DND-41 (cell line): ENCODE results near the gene IGFLR1.

Source experiments
- EZH2 ChIP-seq: IDR thresholded peaks from 3 replicates; pipeline ENCODE4 v1.6.1; 2012; ENCODE audit warnings: borderline replicate concordance, low read depth, mild to moderate bottlenecking, moderate library complexity, low read length, inconsistent platforms; ENCODE audit not compliant: severe bottlenecking
- TF ChIP-seq, protein P1 (sequence below): IDR thresholded peaks from 2 replicates; pipeline ENCODE4 v1.5.1; 2012; ENCODE audit warnings: borderline replicate concordance, low read length, moderate library complexity, mild to moderate bottlenecking; ENCODE audit not compliant: poor library complexity, severe bottlenecking; ENCODE audit errors: extremely low read depth

DNA sequence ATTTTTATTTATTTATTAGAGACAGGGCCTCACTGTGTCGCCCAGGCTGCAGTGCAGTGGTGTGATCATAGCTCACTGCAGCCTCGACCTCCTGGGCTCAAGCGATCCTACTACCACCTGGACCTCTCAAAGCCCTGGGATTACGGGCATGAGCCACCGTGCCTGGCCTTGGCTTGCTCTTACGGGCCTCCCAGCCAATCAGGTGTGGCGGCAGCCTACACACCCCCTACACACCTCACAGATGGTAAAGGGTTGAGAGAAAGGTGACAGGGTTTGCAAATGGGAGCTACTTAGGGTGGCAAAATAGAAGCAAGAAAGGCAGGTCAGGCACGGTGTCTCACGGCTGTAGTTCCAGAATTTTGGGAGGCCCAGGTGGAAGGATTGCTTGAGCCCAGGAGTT lies 38.9 kb downstream of the IGFLR1 start:
- TF ChIP-seq, protein P1, sequence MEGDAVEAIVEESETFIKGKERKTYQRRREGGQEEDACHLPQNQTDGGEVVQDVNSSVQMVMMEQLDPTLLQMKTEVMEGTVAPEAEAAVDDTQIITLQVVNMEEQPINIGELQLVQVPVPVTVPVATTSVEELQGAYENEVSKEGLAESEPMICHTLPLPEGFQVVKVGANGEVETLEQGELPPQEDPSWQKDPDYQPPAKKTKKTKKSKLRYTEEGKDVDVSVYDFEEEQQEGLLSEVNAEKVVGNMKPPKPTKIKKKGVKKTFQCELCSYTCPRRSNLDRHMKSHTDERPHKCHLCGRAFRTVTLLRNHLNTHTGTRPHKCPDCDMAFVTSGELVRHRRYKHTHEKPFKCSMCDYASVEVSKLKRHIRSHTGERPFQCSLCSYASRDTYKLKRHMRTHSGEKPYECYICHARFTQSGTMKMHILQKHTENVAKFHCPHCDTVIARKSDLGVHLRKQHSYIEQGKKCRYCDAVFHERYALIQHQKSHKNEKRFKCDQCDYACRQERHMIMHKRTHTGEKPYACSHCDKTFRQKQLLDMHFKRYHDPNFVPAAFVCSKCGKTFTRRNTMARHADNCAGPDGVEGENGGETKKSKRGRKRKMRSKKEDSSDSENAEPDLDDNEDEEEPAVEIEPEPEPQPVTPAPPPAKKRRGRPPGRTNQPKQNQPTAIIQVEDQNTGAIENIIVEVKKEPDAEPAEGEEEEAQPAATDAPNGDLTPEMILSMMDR, result no peak
- no peak for TF ChIP-seq EZH2
